Stimulated activated CD4-positive, alpha-beta T cell treated with anti-CD3 and anti-CD28 coated beads, Interleukin-15, amount 100 ng/mL, for 1 hour (primary cell): ENCODE results near the gene ERF.
A peak's percentile ranks its signal among the peaks of the same experiment; 100 is the strongest.

Experiments
- DNase-seq, 2 donors: peaks; one replicate each; pipeline ENCODE4 v3.0.0-alpha.2; 2020; ENCODE audit warnings: low read depth in 1 of 2, low spot score in 1 of 2

ERF gene

DNA sequence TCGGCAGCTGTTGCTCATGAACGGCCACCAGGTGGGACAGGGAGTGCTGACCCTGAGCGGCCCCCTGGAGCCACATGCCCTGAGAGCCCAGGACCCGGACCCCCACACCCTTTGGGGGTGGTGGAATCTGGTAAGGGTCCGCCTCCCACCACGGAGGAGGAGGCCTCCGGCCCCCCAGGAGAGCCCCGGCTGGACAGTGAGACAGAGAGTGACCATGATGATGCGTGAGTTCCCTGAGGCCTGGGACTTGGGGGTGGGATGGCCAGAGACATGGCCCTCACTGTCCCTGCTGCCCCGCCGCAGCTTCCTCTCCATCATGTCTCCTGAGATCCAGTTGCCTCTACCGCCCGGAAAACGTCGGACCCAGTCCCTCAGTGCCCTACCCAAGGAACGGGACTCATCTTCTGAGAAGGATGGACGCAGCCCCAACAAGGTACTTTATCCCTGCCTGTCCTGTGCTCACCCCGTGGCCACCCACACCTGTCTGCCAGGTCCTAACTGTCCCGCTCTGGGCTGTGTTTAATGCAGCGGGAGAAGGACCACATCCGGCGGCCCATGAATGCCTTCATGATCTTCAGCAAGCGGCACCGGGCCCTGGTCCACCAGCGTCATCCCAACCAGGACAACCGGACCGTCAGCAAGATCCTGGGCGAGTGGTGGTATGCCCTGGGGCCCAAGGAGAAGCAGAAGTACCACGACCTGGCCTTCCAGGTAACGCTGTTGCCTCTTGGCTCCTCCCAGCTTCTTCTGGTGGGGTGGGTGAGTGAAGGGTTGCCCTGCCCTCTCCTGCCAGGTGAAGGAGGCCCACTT, 32.3 kb upstream of the ERF start:
- no peak for DNase-seq

GRCh38 chr19:42286349-42287016, 31.6 kb upstream of the ERF start:
- no peak for DNase-seq

DNA sequence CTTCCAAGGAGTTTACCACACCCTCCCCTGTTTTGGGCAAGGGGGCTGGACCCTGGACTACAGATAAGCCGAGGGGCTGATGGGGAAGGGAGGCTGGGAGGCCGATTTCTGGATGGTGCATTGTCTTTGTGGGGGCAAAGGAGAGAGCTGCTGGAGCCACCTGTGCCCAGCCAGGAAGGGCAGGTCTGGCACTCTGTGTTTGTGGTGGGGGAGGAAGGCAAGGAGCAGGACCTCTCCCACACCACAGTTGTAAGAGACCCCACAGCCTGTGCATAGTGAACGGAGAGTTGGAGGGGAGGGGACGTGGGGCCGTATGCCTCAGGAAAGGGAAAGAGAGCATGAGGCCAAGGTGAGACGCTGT, 31.0 kb upstream of the ERF start:
- no peak for DNase-seq

DNA sequence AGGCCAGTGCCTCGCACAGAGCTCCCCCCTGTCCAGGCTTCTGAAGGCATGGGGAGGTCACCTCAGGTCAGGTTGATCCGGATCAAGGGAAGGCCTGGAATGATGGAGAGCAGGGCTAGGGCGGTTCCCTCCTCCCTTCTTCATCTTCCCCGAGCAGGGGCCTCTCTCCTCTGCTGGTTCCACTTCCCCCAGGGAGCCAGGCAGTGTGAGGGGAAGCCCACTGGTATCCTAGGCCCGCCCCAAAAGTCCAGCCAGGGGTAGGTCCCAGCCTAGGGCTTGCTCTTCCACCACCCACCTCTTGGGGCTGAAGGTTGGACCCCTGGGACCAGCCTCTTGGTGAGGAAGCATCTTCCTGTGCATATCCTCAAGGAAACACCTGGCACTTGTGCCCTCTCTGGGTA, 30.6 kb upstream of the ERF start:
- DNase-seq = no peak

GRCh38 chr19:42284591-42285341, 29.8 kb upstream of the ERF start:
- no peak for DNase-seq

DNA sequence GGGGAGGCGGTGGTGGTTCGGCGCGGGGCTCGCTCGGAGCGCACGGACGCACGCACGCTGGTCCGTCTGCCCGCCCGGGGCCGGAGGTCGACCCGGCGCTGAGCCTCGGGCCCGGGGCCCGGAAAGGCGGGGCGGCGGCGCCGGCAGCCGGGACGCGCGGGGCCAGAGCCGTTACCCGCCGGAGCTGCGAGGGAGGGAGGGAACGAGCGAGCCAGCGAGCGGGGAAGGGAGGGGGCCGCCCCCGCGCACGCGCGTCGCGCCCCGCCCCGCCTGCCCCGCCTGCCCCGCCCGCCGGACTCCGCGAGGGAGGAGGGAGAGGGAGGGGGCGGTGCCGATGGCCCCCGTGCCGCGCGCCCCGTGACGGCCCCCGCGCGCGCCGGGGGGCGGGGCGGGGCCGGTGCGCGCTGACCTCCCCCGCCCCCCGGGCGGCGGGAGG, 29.2 kb upstream of the ERF start:
- DNase-seq = peak; percentile 72 to 78

- DNase-seq = peak; percentile 95 to 96
These were observed 28.5 kb upstream of the ERF start for GRCh38 chr19:42283188-42284065.

DNA sequence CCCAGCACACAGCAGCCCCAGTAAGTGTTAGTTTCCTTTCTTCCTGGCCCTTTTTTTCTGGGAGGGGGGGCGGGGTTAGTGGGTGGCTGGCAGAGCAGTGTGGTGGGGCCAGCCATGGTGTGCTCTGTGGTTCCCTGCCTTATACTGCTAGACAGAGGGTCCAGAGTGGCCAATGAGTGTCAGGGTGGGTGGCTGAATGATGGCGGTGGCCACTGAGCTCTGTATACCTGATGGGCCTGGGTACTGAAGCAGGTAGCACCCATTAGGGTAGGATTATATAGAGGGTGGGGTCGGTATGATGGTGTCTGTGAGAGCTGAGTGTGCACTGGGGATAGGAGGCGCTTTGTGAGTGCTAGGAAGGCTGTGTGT, 27.9 kb upstream of the ERF start:
- DNase-seq = no peak

DNA sequence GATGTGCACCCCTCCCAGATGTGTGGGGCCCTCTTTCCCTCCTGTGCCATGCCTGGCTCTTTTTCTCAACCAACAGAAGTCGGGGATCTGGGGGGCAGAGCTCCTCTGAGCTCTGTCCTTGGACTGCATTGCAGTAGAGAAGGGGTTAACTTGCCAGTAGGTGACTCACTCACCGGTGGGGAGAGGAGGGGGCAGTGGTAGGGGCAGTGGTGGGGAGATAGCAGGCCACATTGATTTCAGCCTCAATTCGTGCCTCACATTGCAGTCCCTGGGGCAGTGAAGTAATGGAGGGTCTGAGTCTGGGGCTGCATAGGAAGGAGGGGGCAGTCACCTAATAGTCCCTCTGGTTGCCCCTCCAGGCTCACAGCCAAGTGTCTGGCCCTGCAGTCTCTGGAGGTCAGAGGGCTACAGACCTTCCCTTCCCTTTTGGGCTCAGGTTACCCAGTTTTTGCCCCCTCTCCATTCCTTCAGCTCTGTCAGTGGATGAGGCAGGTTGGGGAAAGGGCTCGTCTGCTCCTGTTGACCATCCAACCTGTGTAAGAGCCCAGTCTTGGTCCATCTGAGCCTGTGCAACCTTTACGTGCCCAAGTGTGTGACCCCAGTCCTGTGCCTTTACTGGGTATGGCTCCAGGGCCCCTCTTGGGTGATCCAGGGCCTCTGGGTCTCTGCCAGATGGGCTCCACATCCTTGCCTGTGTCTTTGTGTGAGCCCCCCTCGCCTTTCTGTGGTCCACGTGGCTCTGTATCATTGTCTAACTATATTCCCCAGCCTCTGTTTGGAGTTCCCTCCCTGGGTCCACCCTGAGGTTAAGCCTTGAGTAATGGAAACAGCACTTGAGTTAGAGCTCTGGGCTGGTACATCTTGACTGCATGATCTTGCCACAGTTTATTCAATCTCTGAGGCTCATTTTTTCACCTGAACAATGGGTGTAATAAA, 27.2 kb upstream of the ERF start:
- DNase-seq = no peak

GRCh38 chr19:42281146-42281826, 26.4 kb upstream of the ERF start:
- DNase-seq = no peak

GRCh38 chr19:42280815-42281145, 25.9 kb upstream of the ERF start:
- no peak for DNase-seq

GRCh38 chr19:42279902-42280814, 25.2 kb upstream of the ERF start:
- DNase-seq = peak; percentile 72 to 74

GRCh38 chr19:42279155-42279901, 24.4 kb upstream of the ERF start:
- no peak for DNase-seq

DNA sequence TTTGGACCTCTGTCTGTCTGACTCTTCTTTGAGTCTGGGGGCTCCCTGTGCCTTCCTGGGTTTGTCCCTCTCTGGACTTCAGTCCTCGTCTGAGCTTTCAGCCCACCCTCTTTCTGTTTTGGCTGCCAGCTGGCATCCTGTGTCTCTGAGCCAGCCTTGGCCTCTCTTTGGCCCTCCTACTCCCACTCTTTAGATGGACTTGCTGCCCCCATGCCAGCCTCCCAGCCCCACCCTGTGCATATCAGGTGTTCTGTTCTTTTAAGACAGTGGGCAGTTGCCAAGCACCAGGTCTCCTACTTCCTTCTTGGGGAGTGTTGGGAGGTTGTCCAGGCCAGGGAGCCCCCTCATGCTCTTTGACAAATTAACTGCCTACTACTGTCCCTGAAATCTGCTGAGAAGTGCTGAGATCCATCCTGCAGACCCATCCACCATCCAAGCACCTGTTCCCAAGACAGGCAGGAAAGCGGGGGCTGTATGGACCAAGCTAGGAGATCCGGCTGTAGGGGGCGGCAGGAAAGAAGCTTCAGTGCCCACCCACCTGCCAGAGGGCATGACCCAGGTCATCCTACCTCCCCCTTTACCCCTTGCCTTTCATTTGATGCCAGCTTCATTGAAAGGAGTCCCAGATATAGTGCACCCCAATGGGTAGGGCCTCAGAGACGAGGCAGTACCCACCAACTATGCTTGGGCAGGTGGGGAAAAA, 23.7 kb upstream of the ERF start:
- no peak for DNase-seq

- DNase-seq = no peak
These were observed 23.0 kb upstream of the ERF start for GRCh38 chr19:42277821-42278451.

GRCh38 chr19:42276821-42277220, 21.9 kb upstream of the ERF start:
- DNase-seq = no peak

DNA sequence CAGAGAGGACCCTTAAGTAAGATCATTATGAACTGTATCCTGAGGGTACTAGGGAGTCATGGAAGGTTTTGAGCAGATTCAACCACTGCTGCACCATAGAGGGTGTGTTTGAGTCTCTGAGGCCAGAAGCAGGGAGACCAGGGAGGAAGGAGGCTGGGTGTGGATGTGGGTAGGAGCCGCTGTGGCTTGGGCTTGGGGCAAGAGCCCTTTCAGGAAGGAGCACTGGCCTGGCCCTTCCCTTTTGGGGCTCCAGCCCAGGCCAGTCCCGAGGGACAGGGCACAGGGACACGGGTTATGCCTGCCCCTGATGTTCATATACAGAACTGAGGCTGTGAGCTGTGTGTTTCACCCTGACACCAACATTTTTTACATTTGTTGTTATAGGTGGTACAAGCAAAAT, 21.4 kb upstream of the ERF start:
- no peak for DNase-seq
